K562 (cell line): ENCODE data around the gene PRDM16. TPM values are rescaled to one million over a fixed set of nuclear protein-coding genes. Genes with fewer than 3 reads are reported as not detected.

Experiments used
- ATAC-seq: fragments of 200-7000 bp; cut with Tn5 transposase; 3 replicates; pipeline ENCODE4 v1.9.1; 2020; ENCODE audit warnings: moderate library complexity
- BruUV-seq: library from RNA; stranded (reverse); fragments of 400-500 nt; replicated peaks from 2 replicates; lab custom pipeline; 2021; lab: Mats Ljungman, UMichigan
- CTCF ChIA-PET: fragments of 300-600 bp; formaldehyde crosslinking; extraction: SDS; loops from one replicate; lab custom pipeline; 2021; ENCODE audit warnings: low intra/inter-chr PET ratio; lab: Yijun Ruan, JAX
- POLR2A ChIA-PET: fragments of 300-600, 350-650 bp; sonication (Branson Sonifier 250); formaldehyde crosslinking; extraction: SDS; loops from one replicate; lab custom pipeline; 2021; ENCODE audit warnings: antibody characterized with exemption, inconsistent platforms; lab: Yijun Ruan, JAX
- DNase-seq, 4 experiments: peaks; one replicate each; pipeline versions ENCODE4 v3.0.0 to v3.0.0-alpha.2; 2011 to 2018; ENCODE audit warnings: low spot score in 3 of 4, mixed read lengths in 3 of 4; ENCODE audit errors: extremely low read depth in 1 of 4
- FAIRE-seq: peaks from 2 replicates; lab custom pipeline; 2011; peaks lifted over from hg19 to GRCh38; lab: Jason Lieb, UNC
- H2AFZ ChIP-seq: 2 replicates; pipeline ENCODE4 v1.6.0; 2011; ENCODE audit warnings: low read depth, low read length, control low read depth, inconsistent platforms
- H3K27ac ChIP-seq: fragments of 200-600 bp; 3 replicates; pipeline ENCODE4 v1.8.0; 2011; ENCODE audit warnings: low read depth, mild to moderate bottlenecking, control low read depth, inconsistent platforms, low read length, moderate library complexity, mixed read lengths; ENCODE audit errors: extremely low read depth
- H3K27me3 ChIP-seq, 2 experiments: fragments of 300-600 bp in 1 of 2; 2 replicates in 1 of 2; 3 replicates in 1 of 2; pipeline versions ENCODE4 v1.6.0 to v1.8.0; 2011; ENCODE audit warnings: inconsistent platforms in 2 of 2, low read length in 2 of 2, mild to moderate bottlenecking in 1 of 2, mixed read lengths in 1 of 2, moderate library complexity in 1 of 2; ENCODE audit not compliant: control insufficient read depth in 2 of 2, insufficient read depth in 2 of 2
- H3K36me3 ChIP-seq: fragments of 300-600 bp; 3 replicates; pipeline ENCODE4 v1.8.0; 2011; ENCODE audit warnings: mild to moderate bottlenecking, low read length, inconsistent platforms; ENCODE audit not compliant: control insufficient read depth, insufficient read depth
- H3K4me1 ChIP-seq, 2 experiments: fragments of 200-600 bp in 1 of 2; replicated peaks in 1 of 2; 2 replicates in 1 of 2; 3 replicates in 1 of 2; pipeline versions ENCODE4 v1.5.1 to v1.8.0; 2011; ENCODE audit warnings: inconsistent platforms in 2 of 2, low read length in 2 of 2, mild to moderate bottlenecking in 1 of 2, mixed read lengths in 1 of 2, moderate library complexity in 1 of 2; ENCODE audit not compliant: control insufficient read depth in 2 of 2, insufficient read depth in 2 of 2
- H3K4me2 ChIP-seq: 2 replicates; pipeline ENCODE4 v1.6.1; 2011; ENCODE audit warnings: low read length, control low read depth, inconsistent platforms, mixed read lengths; ENCODE audit not compliant: insufficient read depth
- H3K4me3 ChIP-seq: fragments of 200-600 bp; sonication (generic), shearing (Covaris generic); 2 replicates; pipeline ENCODE4 v1.5.1; 2016; ENCODE audit warnings: control low read depth, inconsistent platforms
- H3K79me2 ChIP-seq: fragments of 200-600 bp; 3 replicates; pipeline ENCODE4 v1.8.0; 2011; ENCODE audit warnings: low read length, inconsistent platforms; ENCODE audit not compliant: control insufficient read depth, insufficient read depth
- H3K9ac ChIP-seq, 2 experiments: 2 replicates each; pipeline versions ENCODE4 v1.6.0 to v1.6.1; 2011; ENCODE audit warnings: low read depth in 2 of 2, low read length in 2 of 2, control low read depth in 1 of 2, inconsistent platforms in 1 of 2, mild to moderate bottlenecking in 1 of 2, mixed read lengths in 1 of 2; ENCODE audit not compliant: insufficient read depth in 1 of 2
- H3K9me1 ChIP-seq: one replicate; pipeline ENCODE4 v1.6.0; 2011; ENCODE audit warnings: inconsistent platforms, mild to moderate bottlenecking, low read length, moderate library complexity; ENCODE audit not compliant: control insufficient read depth, insufficient read depth
- H3K9me3 ChIP-seq: replicated peaks from 2 replicates; pipeline ENCODE4 v1.5.1; 2011; ENCODE audit warnings: low read depth, low read length, inconsistent platforms; ENCODE audit not compliant: control insufficient read depth, insufficient read depth
- H4K20me1 ChIP-seq: replicated peaks from 2 replicates; pipeline ENCODE4 v1.6.1; 2011; ENCODE audit warnings: low read length, inconsistent platforms, mixed read lengths; ENCODE audit not compliant: control insufficient read depth, insufficient read depth
- E2F3 ChIP-seq: fragments of 250-450 bp; sonication (Bioruptor Pico); IDR thresholded peaks from 2 replicates; pipeline ENCODE4 v1.4.0; 2020; ENCODE audit warnings: mild to moderate bottlenecking
- MEIS2 ChIP-seq: fragments of 450-650 bp; IDR thresholded peaks from 2 replicates; pipeline ENCODE4 v1.6.1; 2014; ENCODE audit warnings: mild to moderate bottlenecking; ENCODE audit not compliant: partially characterized antibody
- NCOR1 ChIP-seq: fragments of 450-650 bp; IDR thresholded peaks from 2 replicates; pipeline ENCODE4 v1.6.1; 2016; ENCODE audit warnings: mild to moderate bottlenecking, moderate library complexity
- RERE ChIP-seq: sonication (generic); formaldehyde crosslinking; IDR thresholded peaks from 2 replicates; pipeline ENCODE4 v1.8.0; 2023; ENCODE audit warnings: missing genetic modification reagents, mild to moderate bottlenecking, borderline replicate concordance
- RREB1 ChIP-seq: fragments of 250-450 bp; sonication (Bioruptor Pico); IDR thresholded peaks from 2 replicates; pipeline ENCODE4 v1.4.0; 2020
- SIRT6 ChIP-seq: IDR thresholded peaks from one replicate; pipeline ENCODE4 v1.6.1; 2012; ENCODE audit warnings: low read depth, mild to moderate bottlenecking, control low read depth, inconsistent platforms, low read length, moderate library complexity
- TEAD2 ChIP-seq: fragments of 450-650 bp; IDR thresholded peaks from 2 replicates; pipeline ENCODE4 v1.6.1; 2016; ENCODE audit warnings: missing genetic modification characterization, control low read depth, missing compliant biosample characterization
- ZBTB33 ChIP-seq: sonication (generic); formaldehyde crosslinking; IDR thresholded peaks from 2 replicates; pipeline ENCODE4 v1.8.1; 2023; ENCODE audit warnings: mild to moderate bottlenecking, missing genetic modification reagents
- WGBS: fragments of 100-300 bp; shearing (Covaris generic); methylation state at CpG from one replicate; pipeline ENCODE4 v1.1.6; 2016; ENCODE audit warnings: low coverage, mixed read lengths; ENCODE audit not compliant: insufficient coverage; ENCODE audit errors: missing lambda C conversion rate; 5-methylcytosine and 5-hydroxymethylcytosine counted together
- in situ Hi-C: fragments of 300-500 bp; cut with MboI; formaldehyde crosslinking; loops from 4 replicates; pipeline ENCODE4 v1.15.0; 2018; ENCODE audit warnings: inconsistent platforms, mixed read lengths
- intact Hi-C: fragments of 100-400 bp; cut with micrococcal nuclease; formaldehyde crosslinking; loops from 2 replicates; pipeline ENCODE4 v1.14.2; 2022
- polyA plus RNA-seq, 8 experiments: library from polyadenylated mRNA; depleted of rRNA in 4 of 8; stranded (reverse) in 5 of 8; unstranded in 3 of 8; fragments of >200 nt; fragmentation: Nextera tagmentation in 2 of 8; fragmentation: Illumina TruSeq in 1 of 8; extraction: Ambion mirVana in 2 of 8; extraction: Trizol in 1 of 8; gene quantifications; 2 replicates each; pipeline versions ENCODE4 v1.2.1 to v1.2.3, GENCODE V29; 2011 to 2014; ENCODE audit warnings: inconsistent platforms in 1 of 8, missing spikeins in 1 of 8
- total RNA-seq, 7 experiments: library from RNA; depleted of rRNA in 6 of 7; stranded (reverse); fragments of >200 nt in 6 of 7; fragmentation: Illumina TruSeq in 2 of 7; extraction: Trizol in 2 of 7; gene quantifications; 2 replicates each; pipeline versions ENCODE4 v1.2.1 to v1.2.3, GENCODE V29; 2011 to 2021; ENCODE audit warnings: low replicate concordance in 1 of 7

PRDM16 gene
- total and polyA plus RNA-seq, 9 of the 15 experiments (the other 6 are each of a cell fraction or from before 2014, with no cell fraction given): 0.10 to 0.27 TPM; not detected in 7

- BruUV-seq: no TSS peak
- DNase-seq: no peak
- POLR2A ChIA-PET: interaction anchor here (1.1 kb wide), 1 partner anchor 32 kb away, joined by 3 read pairs; no protein-coding TSS in a partner anchor
- ATAC-seq: no peak
- no peaks in the 10 kb centered on the region for H3K36me3 ChIP-seq
- 0 out of 2 replicates have a peak, but pooled peaks cover 3% of the 10 kb centered on the region for H3K9me3 ChIP-seq
- H4K20me1 ChIP-seq: peaks cover 11% of the 10 kb centered on the region
- H3K9me1 ChIP-seq: no peaks in the 10 kb centered on the region
- no peak for FAIRE-seq
- CTCF ChIA-PET: interaction anchor here (5.5 kb wide), 1 partner anchor 32 kb away, joined by 91 read pairs; the partner anchor contains the start of gene ARHGEF16
- 7% methylated on average over 14 of the region's 14 CpGs for WGBS
- H3K4me1 ChIP-seq: peaks cover 0 to 29% of the 10 kb centered on the region in 2 experiments; a peak in 2 of 5 replicates
- H3K9ac ChIP-seq: no peak overlapping the region
- no peak overlapping the region for H2AFZ ChIP-seq
- H3K4me3 ChIP-seq: no peak overlapping the region
- H3K4me2 ChIP-seq: no peak overlapping the region
- no peaks in the 10 kb centered on the region for H3K79me2 ChIP-seq
- H3K27me3 ChIP-seq: peaks cover 9 to 28% of the 10 kb centered on the region in 2 experiments
- intact Hi-C loops (no loop called here), in situ Hi-C loops (no loop called here)
- H3K27ac ChIP-seq: no peak overlapping the region
- no peak for TF ChIP-seq TEAD2 (tag)
- TF ChIP-seq SIRT6: no peak
- no peak for TF ChIP-seq NCOR1
- no peak for TF ChIP-seq RREB1
- no peak for TF ChIP-seq E2F3 (CRISPR knock-in tag)
- TF ChIP-seq MEIS2: no peak
- no peak for TF ChIP-seq RERE (CRISPR knock-in tag)
- TF ChIP-seq ZBTB33 (CRISPR knock-in tag): no peak
Observed at GRCh38 chr1:3485016-3485415, 416.0 kb downstream of the PRDM16 start.
